GM12878 (cell line): ENCODE results near the gene LAMA2. TPM values are rescaled to one million over a fixed set of nuclear protein-coding genes. Genes with fewer than 3 reads are reported as not detected.

Source experiments
- ATAC-seq: fragments of 200-7000 bp; cut with Tn5 transposase; 3 replicates; pipeline ENCODE4 v1.9.1; 2020; ENCODE audit warnings: mild to moderate bottlenecking, moderate library complexity
- BruUV-seq: library from RNA; stranded (reverse); fragments of 400-500 nt; replicated peaks from 2 replicates; lab custom pipeline; 2021; lab: Mats Ljungman, UMichigan
- CTCF ChIA-PET: fragments of 300-600 bp; sonication (Branson Sonifier 250); formaldehyde crosslinking; extraction: SDS; loops from one replicate; lab custom pipeline; 2021; ENCODE audit warnings: inconsistent platforms; lab: Yijun Ruan, JAX
- POLR2A ChIA-PET: fragments of 350-600 bp; formaldehyde crosslinking; extraction: SDS; loops from one replicate; lab custom pipeline; 2021; ENCODE audit warnings: inconsistent platforms; lab: Charles Lee
- RAD21 ChIA-PET: fragments of 300-600 bp; sonication (Branson Sonifier 250); formaldehyde crosslinking; loops from one replicate; lab custom pipeline; 2023; ENCODE audit warnings: antibody characterized with exemption; ENCODE audit not compliant: unreplicated experiment; lab: Charles Lee
- SMC1A ChIA-PET: fragments of 300-600 bp; sonication (Branson Sonifier 250); formaldehyde crosslinking; loops from one replicate; lab custom pipeline; 2023; ENCODE audit not compliant: unreplicated experiment, uncharacterized antibody; lab: Charles Lee
- DNase-seq: peaks from one replicate; pipeline ENCODE4 v3.0.0-alpha.2; 2011; ENCODE audit warnings: low read depth, low spot score
- FAIRE-seq: peaks from 3 replicates; lab custom pipeline; 2011; peaks lifted over from hg19 to GRCh38; lab: Jason Lieb, UNC
- H2AFZ ChIP-seq: 2 replicates; pipeline ENCODE4 v1.6.0; 2011; ENCODE audit warnings: low read depth, low read length, control low read depth; ENCODE audit not compliant: control insufficient read depth
- H3K27ac ChIP-seq: 2 replicates; pipeline ENCODE4 v1.5.1; 2011; ENCODE audit warnings: control low read depth; ENCODE audit not compliant: control insufficient read depth, insufficient read depth
- H3K27me3 ChIP-seq, 2 experiments: replicated peaks in 1 of 2; 2 replicates each; pipeline versions ENCODE4 v1.6.0 to v1.6.1; 2011; ENCODE audit warnings: low read length in 1 of 2; ENCODE audit not compliant: control insufficient read depth in 2 of 2, insufficient read depth in 2 of 2
- H3K36me3 ChIP-seq, 2 experiments: 2 replicates each; pipeline ENCODE4 v1.5.1; 2011; ENCODE audit warnings: low read length in 1 of 2; ENCODE audit not compliant: control insufficient read depth in 2 of 2, insufficient read depth in 2 of 2
- H3K4me1 ChIP-seq: 2 replicates; pipeline ENCODE4 v1.6.1; 2011; ENCODE audit warnings: mild to moderate bottlenecking, low read length, moderate library complexity, mixed read lengths; ENCODE audit not compliant: control insufficient read depth, insufficient read depth
- H3K4me2 ChIP-seq: 2 replicates; pipeline ENCODE4 v1.6.0; 2011; ENCODE audit warnings: control low read depth; ENCODE audit not compliant: control insufficient read depth, insufficient read depth
- H3K4me3 ChIP-seq: fragments of 200-600 bp; sonication (generic); 2 replicates; pipeline ENCODE4 v1.5.1; 2016
- H3K79me2 ChIP-seq: 2 replicates; pipeline ENCODE4 v1.6.0; 2011; ENCODE audit warnings: low read length; ENCODE audit not compliant: control insufficient read depth, insufficient read depth
- H3K9ac ChIP-seq: 2 replicates; pipeline ENCODE4 v1.8.0; 2011; ENCODE audit warnings: low read length, control low read depth, mixed read lengths; ENCODE audit not compliant: control insufficient read depth, insufficient read depth
- H3K9me3 ChIP-seq: replicated peaks from 3 replicates; pipeline ENCODE4 v1.5.1; 2011; ENCODE audit warnings: mild to moderate bottlenecking, low read length; ENCODE audit not compliant: control insufficient read depth, insufficient read depth
- H4K20me1 ChIP-seq: 2 replicates; pipeline ENCODE4 v1.6.0; 2011; ENCODE audit not compliant: control insufficient read depth, insufficient read depth
- ASH2L ChIP-seq: fragments of 300-600, 200-600 bp; sonication (generic); IDR thresholded peaks from 2 replicates; pipeline ENCODE4 v1.6.1; 2017; ENCODE audit warnings: low read depth, mild to moderate bottlenecking, borderline replicate concordance
- BRCA1 ChIP-seq: IDR thresholded peaks from 2 replicates; pipeline ENCODE4 v1.6.1; 2011; ENCODE audit warnings: low read depth, low read length, improper control_type of control experiment
- KAT2A ChIP-seq: conservative IDR thresholded peaks from 2 replicates; pipeline ENCODE4 v1.6.1; 2011; ENCODE audit warnings: low read depth, low read length; ENCODE audit not compliant: control insufficient read depth
- KDM1A ChIP-seq: fragments of 200-600 bp; sonication (generic); IDR thresholded peaks from 2 replicates; pipeline ENCODE4 v1.6.1; 2016; ENCODE audit warnings: borderline replicate concordance
- RFX5 ChIP-seq: IDR thresholded peaks from 2 replicates; pipeline ENCODE4 v1.6.1; 2011; ENCODE audit warnings: low read depth, low read length, improper control_type of control experiment
- SMAD1 ChIP-seq: fragments of 450-650 bp; IDR thresholded peaks from 2 replicates; pipeline ENCODE4 v1.6.1; 2018; ENCODE audit warnings: mild to moderate bottlenecking, low read depth; ENCODE audit not compliant: partially characterized antibody
- TCF7 ChIP-seq: IDR thresholded peaks from 2 replicates; pipeline ENCODE4 v1.6.1; 2014; ENCODE audit warnings: antibody characterized with exemption, borderline replicate concordance
- WGBS: methylation state at CpG from one replicate; pipeline ENCODE4 v1.1.6; 2016; ENCODE audit warnings: low lambda C conversion rate; ENCODE audit not compliant: insufficient replicate concordance, insufficient coverage; ENCODE audit errors: missing lambda C conversion rate; 5-methylcytosine and 5-hydroxymethylcytosine counted together
- in situ Hi-C: fragments of 300-500 bp; cut with MboI; formaldehyde crosslinking; loops from 9 replicates; pipeline ENCODE4 v1.14.3; 2018; ENCODE audit warnings: mixed read lengths
- intact Hi-C: fragments of 100-400 bp; cut with micrococcal nuclease; formaldehyde crosslinking; loops from one replicate; pipeline ENCODE4 v1.14.2; 2022; ENCODE audit not compliant: unreplicated experiment
- polyA plus RNA-seq, 11 experiments: library from polyadenylated mRNA; depleted of rRNA in 4 of 11; unstranded in 6 of 11; stranded (reverse) in 5 of 11; fragments of >200 nt; fragmentation: Nextera tagmentation in 4 of 11; fragmentation: Illumina TruSeq in 1 of 11; extraction: Ambion mirVana in 4 of 11; extraction: Trizol in 1 of 11; gene quantifications; 1 replicate in 1 of 11; 2 replicates in 10 of 11; pipeline versions ENCODE4 v1.2.1 to v1.2.3, GENCODE V29; 2011 to 2016; ENCODE audit warnings: inconsistent platforms in 2 of 11, missing spikeins in 2 of 11, low read depth in 1 of 11
- total RNA-seq, 4 experiments: library from RNA; depleted of rRNA in 3 of 4; stranded (reverse); fragments of >200 nt in 3 of 4; fragmentation: Illumina TruSeq in 1 of 4; extraction: Trizol in 1 of 4; gene quantifications; 2 replicates each; pipeline versions ENCODE4 v1.2.1 to v1.2.3, GENCODE V29; 2013 to 2021
- TF ChIP-seq, protein P1 (sequence below): fragments of 450-650 bp; IDR thresholded peaks from 2 replicates; pipeline ENCODE4 v1.6.1; 2017; ENCODE audit warnings: mild to moderate bottlenecking, moderate library complexity

Gene LAMA2
- total and polyA plus RNA-seq, 10 of the 15 experiments (the other 5 are each of a cell fraction or from before 2014, with no cell fraction given), result 0.04 to 2.0 (median 0.37) TPM; not detected in 1

DNA sequence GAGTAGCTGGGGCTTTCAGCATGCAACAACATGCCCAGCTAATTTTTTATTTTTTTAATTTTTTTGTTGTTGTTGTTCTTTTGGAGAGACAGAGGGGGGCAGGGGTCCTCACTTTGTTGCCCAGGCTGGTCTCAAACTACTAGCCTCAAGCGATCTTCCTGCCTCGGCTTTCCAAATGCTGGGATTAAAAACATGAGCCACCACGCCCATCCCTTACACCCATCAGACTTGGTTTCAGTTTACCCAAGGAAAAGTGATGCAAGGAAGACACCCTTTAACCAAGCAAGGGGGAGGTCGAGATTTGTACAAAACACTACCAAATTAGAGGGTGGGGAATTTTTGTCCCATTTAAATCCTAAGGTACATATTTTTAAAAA is 616.9 kb downstream of the LAMA2 start:
- Histone ChIP-seq H3K4me1 (peaks cover 6% of the 10 kb centered on the region), H3K36me3 (no peaks in the 10 kb centered on the region), H3K9ac (no peak overlapping the region), H4K20me1 (no peaks in the 10 kb centered on the region), H3K79me2 (no peaks in the 10 kb centered on the region), H3K27me3 (no peaks in the 10 kb centered on the region), H2AFZ (no peak overlapping the region), H3K9me3 (no peaks in the 10 kb centered on the region), H3K4me3 (no peak overlapping the region), H3K4me2 (no peak overlapping the region), H3K27ac (no peak overlapping the region)
- 47% methylated on average over 4 of the region's 4 CpGs for WGBS
- ChIA-PET POLR2A (interaction anchor here (0.6 kb wide), 1 partner anchor 20 kb away, joined by 4 read pairs; no protein-coding TSS in a partner anchor), RAD21 (interaction anchor here (0.7 to 3.3 kb wide), 28 partner anchors 9 to 1198 kb away, joined by 3 to 60 read pairs (median 4); no protein-coding TSS in a partner anchor), SMC1A (interaction anchor here (0.7 to 7.6 kb wide), 32 partner anchors 10 to 522 kb away, joined by 3 to 95 read pairs (median 5); no protein-coding TSS in a partner anchor), CTCF (interaction anchor here (0.6 to 7.7 kb wide), 69 partner anchors 9 to 539 kb away, joined by 3 to 141 read pairs (median 4); no protein-coding TSS in a partner anchor)
- no peak for DNase-seq
- intact Hi-C loops, result loop anchor here (1.0 to 10.0 kb wide), 7 partner anchors 67 to 521 kb away; no protein-coding TSS in a partner anchor
- in situ Hi-C loops, result loop anchor here (10.0 kb wide), 1 partner anchor 435 kb away; no protein-coding TSS in a partner anchor
- TF ChIP-seq, protein P1, sequence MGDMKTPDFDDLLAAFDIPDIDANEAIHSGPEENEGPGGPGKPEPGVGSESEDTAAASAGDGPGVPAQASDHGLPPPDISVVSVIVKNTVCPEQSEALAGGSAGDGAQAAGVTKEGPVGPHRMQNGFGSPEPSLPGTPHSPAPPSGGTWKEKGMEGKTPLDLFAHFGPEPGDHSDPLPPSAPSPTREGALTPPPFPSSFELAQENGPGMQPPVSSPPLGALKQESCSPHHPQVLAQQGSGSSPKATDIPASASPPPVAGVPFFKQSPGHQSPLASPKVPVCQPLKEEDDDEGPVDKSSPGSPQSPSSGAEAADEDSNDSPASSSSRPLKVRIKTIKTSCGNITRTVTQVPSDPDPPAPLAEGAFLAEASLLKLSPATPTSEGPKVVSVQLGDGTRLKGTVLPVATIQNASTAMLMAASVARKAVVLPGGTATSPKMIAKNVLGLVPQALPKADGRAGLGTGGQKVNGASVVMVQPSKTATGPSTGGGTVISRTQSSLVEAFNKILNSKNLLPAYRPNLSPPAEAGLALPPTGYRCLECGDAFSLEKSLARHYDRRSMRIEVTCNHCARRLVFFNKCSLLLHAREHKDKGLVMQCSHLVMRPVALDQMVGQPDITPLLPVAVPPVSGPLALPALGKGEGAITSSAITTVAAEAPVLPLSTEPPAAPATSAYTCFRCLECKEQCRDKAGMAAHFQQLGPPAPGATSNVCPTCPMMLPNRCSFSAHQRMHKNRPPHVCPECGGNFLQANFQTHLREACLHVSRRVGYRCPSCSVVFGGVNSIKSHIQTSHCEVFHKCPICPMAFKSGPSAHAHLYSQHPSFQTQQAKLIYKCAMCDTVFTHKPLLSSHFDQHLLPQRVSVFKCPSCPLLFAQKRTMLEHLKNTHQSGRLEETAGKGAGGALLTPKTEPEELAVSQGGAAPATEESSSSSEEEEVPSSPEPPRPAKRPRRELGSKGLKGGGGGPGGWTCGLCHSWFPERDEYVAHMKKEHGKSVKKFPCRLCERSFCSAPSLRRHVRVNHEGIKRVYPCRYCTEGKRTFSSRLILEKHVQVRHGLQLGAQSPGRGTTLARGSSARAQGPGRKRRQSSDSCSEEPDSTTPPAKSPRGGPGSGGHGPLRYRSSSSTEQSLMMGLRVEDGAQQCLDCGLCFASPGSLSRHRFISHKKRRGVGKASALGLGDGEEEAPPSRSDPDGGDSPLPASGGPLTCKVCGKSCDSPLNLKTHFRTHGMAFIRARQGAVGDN, result no peak
- TF ChIP-seq ASH2L (no peak), KAT2A (no peak), SMAD1 (no peak), BRCA1 (no peak), TCF7 (no peak), KDM1A (no peak), RFX5 (no peak)
- no peak for FAIRE-seq
- no TSS peak for BruUV-seq
- ATAC-seq, result no peak
